Subcutaneous adipose tissue (tissue), 4 donors: ENCODE results near the gene TRIM50. TPM values are rescaled to one million over a fixed set of nuclear protein-coding genes. Genes with fewer than 3 reads are reported as not detected.

Source experiments
- CTCF ChIP-seq: fragments of 450-650 bp; IDR thresholded peaks from one replicate; pipeline ENCODE4 v1.5.1; 2016; ENCODE audit warnings: low read depth, mild to moderate bottlenecking, control low read depth, antibody characterized with exemption, moderate library complexity
- total RNA-seq, 4 donors: library from RNA; depleted of rRNA; stranded (reverse); fragments of >200 nt; gene quantifications; one replicate each; pipeline ENCODE4 v1.1.0, GENCODE V29; 2016

TRIM50 gene
- total RNA-seq, 4 donors from 2014 or later: 0.34 to 1.8 (median 0.94) TPM; not detected in 1

DNA sequence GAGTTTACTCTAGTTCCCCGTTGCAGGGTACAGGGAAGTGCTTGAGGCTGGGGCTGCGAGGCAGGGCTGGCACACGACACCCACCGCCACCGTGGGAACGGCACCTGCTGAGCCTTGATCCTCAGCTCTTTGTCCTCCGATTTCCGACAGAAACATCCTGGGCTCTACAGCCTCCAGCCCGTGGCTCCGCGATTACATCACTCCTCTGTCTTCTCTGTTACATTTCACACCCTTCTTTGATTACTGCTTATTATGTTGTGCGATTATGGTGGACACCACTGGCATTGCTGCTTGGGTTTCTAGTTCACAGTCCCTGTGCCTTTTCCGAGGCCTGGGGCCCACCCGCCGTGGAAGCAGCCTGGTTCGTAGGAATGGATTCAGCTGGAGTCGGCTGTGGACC lies 26.9 kb upstream of the TRIM50 start:
- no peak for TF ChIP-seq CTCF

GRCh38 chr7:73354196-73354595 lies 26.3 kb upstream of the TRIM50 start:
- TF ChIP-seq CTCF: no peak

GRCh38 chr7:73353243-73353642 lies 25.4 kb upstream of the TRIM50 start:
- no peak for TF ChIP-seq CTCF

DNA sequence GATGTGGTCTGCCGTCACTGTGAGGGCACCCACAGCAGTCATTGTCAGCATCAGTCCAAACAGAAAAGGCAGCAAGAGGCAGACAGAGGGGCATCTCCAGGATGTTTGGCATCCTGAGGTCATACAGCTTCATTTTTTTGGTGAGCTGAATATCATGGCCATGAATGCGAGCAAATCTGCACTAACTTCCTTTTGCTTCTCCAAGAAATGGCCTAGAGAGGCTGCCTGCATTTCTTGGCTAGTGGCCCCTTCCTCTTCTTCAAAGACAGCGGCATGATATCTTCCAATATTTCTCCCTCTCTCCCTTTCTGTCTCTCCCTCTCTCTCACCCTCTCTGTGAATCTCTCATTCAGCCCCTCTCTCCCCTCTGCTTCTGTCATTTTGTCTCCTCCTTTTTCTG lies 24.9 kb upstream of the TRIM50 start:
- no peak for TF ChIP-seq CTCF

GRCh38 chr7:73351447-73352167 lies 23.7 kb upstream of the TRIM50 start:
- no peak for TF ChIP-seq CTCF

DNA sequence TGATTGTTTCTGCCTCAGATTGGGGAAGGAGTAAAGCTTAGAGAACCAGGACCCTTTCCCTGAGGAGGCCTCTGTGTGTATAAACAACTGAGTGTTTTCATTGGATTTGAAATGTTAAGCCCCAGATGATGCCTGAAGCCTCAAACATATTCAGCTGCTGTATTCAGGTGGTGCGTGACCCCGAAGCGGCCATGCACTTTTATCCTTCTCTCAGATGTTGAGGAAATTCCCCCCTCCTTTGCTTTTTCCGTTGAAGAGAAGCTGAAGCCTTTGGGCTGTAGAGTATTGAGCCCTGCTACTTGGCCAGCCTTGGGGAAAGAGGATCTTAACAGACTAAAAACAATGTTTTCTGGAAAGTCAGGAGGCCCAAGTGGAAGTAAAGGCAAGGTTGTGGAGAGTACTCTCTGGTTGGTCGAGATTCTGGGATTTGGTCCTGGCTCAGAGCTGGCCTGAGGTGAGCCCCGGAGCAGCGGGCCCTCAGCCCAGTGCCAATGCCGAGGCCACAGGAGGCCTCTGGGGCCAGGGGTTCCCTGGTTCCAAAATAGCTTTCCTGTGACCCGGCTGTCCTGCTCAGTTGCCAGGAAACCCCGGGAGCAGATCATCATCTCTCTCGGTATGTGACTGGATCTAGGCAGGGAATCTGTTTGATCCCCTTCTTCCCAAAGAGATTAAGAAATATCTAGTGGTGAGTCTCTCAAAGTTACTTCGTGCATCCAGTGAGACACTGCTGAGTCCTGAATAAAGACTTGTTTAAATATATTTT lies 22.6 kb upstream of the TRIM50 start:
- TF ChIP-seq CTCF: no peak

- no peak for TF ChIP-seq CTCF
Observed at GRCh38 chr7:73349763-73350162, 21.9 kb upstream of the TRIM50 start.
